HCT116 (cell line): ENCODE data around the gene FN3K. TPM values are rescaled to one million over a fixed set of nuclear protein-coding genes. Genes with fewer than 3 reads are reported as not detected.

Experiments used
- ATAC-seq: fragments of 200-7000 bp; cut with Tn5 transposase; 2 replicates; pipeline ENCODE4 v1.9.1; 2020; ENCODE audit warnings: mild to moderate bottlenecking, moderate library complexity
- BruUV-seq: library from RNA; stranded (reverse); fragments of 400-500 nt; replicated peaks from 2 replicates; lab custom pipeline; 2021; lab: Mats Ljungman, UMichigan
- CTCF ChIA-PET: fragments of 300-600 bp; sonication (Branson Sonifier 250); formaldehyde crosslinking; loops from one replicate; lab custom pipeline; 2021; ENCODE audit warnings: antibody characterized with exemption; lab: Charles Lee
- POLR2A ChIA-PET: fragments of 300-600, 350-600 bp; sonication (Branson Sonifier 250); formaldehyde crosslinking; loops from one replicate; lab custom pipeline; 2021; ENCODE audit warnings: antibody characterized with exemption; lab: Charles Lee
- RAD21 ChIA-PET, 2 experiments: fragments of 300-600 bp; sonication (Branson Sonifier 250); formaldehyde crosslinking; loops; one replicate each; lab custom pipeline; 2023; ENCODE audit warnings: low total read pairs in 2 of 2; ENCODE audit not compliant: uncharacterized antibody in 2 of 2, unreplicated experiment in 2 of 2, low non-redundant PET in 1 of 2; lab: Charles Lee
- DNase-seq: peaks from one replicate; pipeline ENCODE4 v3.0.0-alpha.2; 2010; ENCODE audit warnings: low read depth, low spot score
- H2AFZ ChIP-seq: fragments of 200-600 bp; shearing (Covaris generic), sonication (generic); 2 replicates; pipeline ENCODE4 v1.6.1; 2017; ENCODE audit warnings: low read depth, mixed run types, mixed read lengths, antibody characterized with exemption, low read length; ENCODE audit not compliant: poor library complexity, severe bottlenecking
- H3K27ac ChIP-seq: 2 replicates; pipeline ENCODE4 v1.5.1; 2012; ENCODE audit warnings: low read depth, low read length
- H3K27me3 ChIP-seq: fragments of 200-600 bp; sonication (generic); 2 replicates; pipeline ENCODE4 v1.6.1; 2016; ENCODE audit warnings: mixed run types, low read length, mixed read lengths; ENCODE audit not compliant: insufficient read depth
- H3K36me3 ChIP-seq, 2 experiments: fragments of 200-500 bp in 1 of 2; fragments of 200-600 bp in 1 of 2; sonication (Bioruptor generic) in 1 of 2; sonication (generic) in 1 of 2; 2 replicates each; pipeline versions ENCODE4 v1.5.1 to v1.6.1; 2014 to 2016; ENCODE audit warnings: low read length in 2 of 2, inconsistent platforms in 1 of 2, mixed read lengths in 1 of 2, mixed run types in 1 of 2; ENCODE audit not compliant: insufficient read depth in 2 of 2, control insufficient read depth in 1 of 2
- H3K4me1 ChIP-seq, 2 experiments: fragments of 200-600 bp in 1 of 2; sonication (generic) in 1 of 2; 2 replicates each; pipeline versions ENCODE4 v1.5.1 to v1.6.1; 2012 to 2017; ENCODE audit warnings: low read length in 2 of 2, inconsistent platforms in 1 of 2, mild to moderate bottlenecking in 1 of 2, mixed read lengths in 1 of 2, mixed run types in 1 of 2, moderate library complexity in 1 of 2; ENCODE audit not compliant: insufficient read depth in 2 of 2, control insufficient read depth in 1 of 2
- H3K4me2 ChIP-seq: fragments of 200-600 bp; sonication (generic); 2 replicates; pipeline ENCODE4 v1.6.1; 2017; ENCODE audit warnings: mixed run types, low read length, mixed read lengths
- H3K4me3 ChIP-seq, 2 experiments: fragments of 200-600 bp in 1 of 2; sonication (generic) in 1 of 2; replicated peaks in 1 of 2; 2 replicates each; pipeline ENCODE4 v1.5.1; 2011 to 2016; ENCODE audit warnings: low read length in 2 of 2, control low read depth in 1 of 2, low read depth in 1 of 2, mild to moderate bottlenecking in 1 of 2, mixed read lengths in 1 of 2, mixed run types in 1 of 2
- H3K79me2 ChIP-seq: fragments of 200-600 bp; sonication (generic); 2 replicates; pipeline ENCODE4 v1.6.1; 2017; ENCODE audit warnings: mild to moderate bottlenecking, mixed run types, low read length, moderate library complexity, mixed read lengths; ENCODE audit not compliant: insufficient read depth
- H3K9ac ChIP-seq: fragments of 200-600 bp; sonication (generic); 2 replicates; pipeline ENCODE4 v1.6.1; 2016; ENCODE audit warnings: low read length, mixed read lengths
- H3K9me2 ChIP-seq: fragments of 200-600 bp; sonication (generic), shearing (Covaris generic); 2 replicates; pipeline ENCODE4 v1.6.1; 2017; ENCODE audit warnings: mixed run types, mild to moderate bottlenecking, moderate library complexity; ENCODE audit not compliant: insufficient read depth
- H3K9me3 ChIP-seq, 2 experiments: fragments of 200-500 bp in 1 of 2; fragments of 200-600 bp in 1 of 2; sonication (Bioruptor generic) in 1 of 2; sonication (generic) in 1 of 2; 2 replicates each; pipeline ENCODE4 v1.6.1; 2014 to 2017; ENCODE audit warnings: low read length in 2 of 2, mixed read lengths in 2 of 2, inconsistent platforms in 1 of 2, low read depth in 1 of 2, mild to moderate bottlenecking in 1 of 2, mixed run types in 1 of 2, moderate library complexity in 1 of 2; ENCODE audit not compliant: control insufficient read depth in 1 of 2, insufficient read depth in 1 of 2
- H4K20me1 ChIP-seq: fragments of 200-600 bp; sonication (generic), shearing (Covaris generic); 2 replicates; pipeline ENCODE4 v1.6.1; 2017; ENCODE audit warnings: mixed run types, mild to moderate bottlenecking, moderate library complexity; ENCODE audit not compliant: insufficient read depth
- ATF3 ChIP-seq: IDR thresholded peaks from 2 replicates; pipeline ENCODE4 v1.6.1; 2012
- CBX3 ChIP-seq: IDR thresholded peaks from 2 replicates; pipeline ENCODE4 v1.6.1; 2012; ENCODE audit warnings: low read depth
- EGR1 ChIP-seq: IDR thresholded peaks from 2 replicates; pipeline ENCODE4 v1.6.1; 2012; ENCODE audit warnings: low read depth
- ELF1 ChIP-seq: IDR thresholded peaks from 2 replicates; pipeline ENCODE4 v1.6.1; 2012; ENCODE audit warnings: low read depth, borderline replicate concordance
- EZH2 ChIP-seq: fragments of 200-600 bp; sonication (generic); IDR thresholded peaks from 2 replicates; pipeline ENCODE4 v1.6.1; 2017; ENCODE audit warnings: antibody characterized with exemption, mixed run types
- EZH2phosphoT487 ChIP-seq: fragments of 200-600 bp; IDR thresholded peaks from 2 replicates; pipeline ENCODE4 v1.6.1; 2018; ENCODE audit warnings: antibody characterized with exemption, borderline replicate concordance
- FOSL1 ChIP-seq: IDR thresholded peaks from 2 replicates; pipeline ENCODE4 v1.6.1; 2012; ENCODE audit warnings: low read depth
- POLR2A ChIP-seq: IDR thresholded peaks from 2 replicates; pipeline ENCODE4 v1.7.0; 2011; ENCODE audit warnings: borderline replicate concordance; ENCODE audit not compliant: insufficient read depth, insufficient read length; ENCODE audit errors: extremely low read depth
- POLR2AphosphoS5 ChIP-seq: IDR thresholded peaks from 2 replicates; pipeline ENCODE4 v1.6.1; 2011; ENCODE audit warnings: mild to moderate bottlenecking, low read depth, low read length, moderate library complexity
- REST ChIP-seq: IDR thresholded peaks from 2 replicates; pipeline ENCODE4 v1.6.1; 2012; ENCODE audit warnings: low read depth
- SIN3A ChIP-seq: IDR thresholded peaks from 2 replicates; pipeline ENCODE4 v1.6.1; 2012; ENCODE audit warnings: low read depth
- SP1 ChIP-seq: IDR thresholded peaks from 2 replicates; pipeline ENCODE4 v1.6.1; 2012; ENCODE audit warnings: low read depth
- SRF ChIP-seq: IDR thresholded peaks from 2 replicates; pipeline ENCODE4 v1.6.1; 2012; ENCODE audit warnings: low read depth
- TCF7L2 ChIP-seq: IDR thresholded peaks from 2 replicates; pipeline ENCODE4 v1.7.0; 2011; ENCODE audit warnings: borderline replicate concordance, inconsistent platforms; ENCODE audit not compliant: insufficient read depth, insufficient read length; ENCODE audit errors: extremely low read depth
- YY1 ChIP-seq: IDR thresholded peaks from 2 replicates; pipeline ENCODE4 v1.6.1; 2011; ENCODE audit warnings: low read length, low read depth, moderate library complexity, mild to moderate bottlenecking; ENCODE audit not compliant: insufficient replicate concordance; ENCODE audit errors: extremely low read depth
- ZFX ChIP-seq: fragments of 450-650 bp; IDR thresholded peaks from 2 replicates; pipeline ENCODE4 v1.6.1; 2017
- ZNF274 ChIP-seq: fragments of 200-500 bp; sonication (Bioruptor generic); IDR thresholded peaks from 2 replicates; pipeline ENCODE4 v1.6.1; 2014; ENCODE audit warnings: mild to moderate bottlenecking, low read depth, low read length, inconsistent platforms
- intact Hi-C: fragments of 100-400 bp; cut with micrococcal nuclease; formaldehyde crosslinking; loops from 2 replicates; pipeline ENCODE4 v1.10.0; 2022
- total RNA-seq: library from RNA; stranded (reverse); gene quantifications from one replicate; pipeline ENCODE4 v1.2.1, GENCODE V29; 2021; ENCODE audit not compliant: unreplicated experiment
- TF ChIP-seq, protein P1 (sequence below): IDR thresholded peaks from 2 replicates; pipeline ENCODE4 v1.6.1; 2012

The FN3K gene
- total RNA-seq, 1 experiment from 2014 or later = 9.9 TPM

- BruUV-seq = no TSS peak
- ChIA-PET RAD21 (no interaction called here), POLR2A (no interaction called here), CTCF (no interaction called here)
- Histone ChIP-seq H3K4me1 (no peaks in the 10 kb centered on the region), H3K9me2 (no peaks in the 10 kb centered on the region), H4K20me1 (0 out of 2 replicates have a peak, but pooled peaks cover under 1% of the 10 kb centered on the region), H3K27ac (no peak overlapping the region), H2AFZ (no peak overlapping the region), H3K4me2 (no peak overlapping the region), H3K9ac (no peak overlapping the region), H3K36me3 (peaks cover 3 to 17% of the 10 kb centered on the region in 2 experiments; a peak in 2 of 4 replicates), H3K27me3 (no peaks in the 10 kb centered on the region), H3K4me3 (no peak overlapping the region), H3K79me2 (peaks cover 44% of the 10 kb centered on the region), H3K9me3 (no peaks in the 10 kb centered on the region)
- DNase-seq = no peak
- no peak for TF ChIP-seq YY1
- no peak for TF ChIP-seq ZNF274
- TF ChIP-seq CBX3 = no peak
- no peak for TF ChIP-seq TCF7L2
- TF ChIP-seq SIN3A = no peak
- TF ChIP-seq POLR2AphosphoS5 = no peak
- TF ChIP-seq ELF1 = no peak
- TF ChIP-seq EZH2 = no peak
- no peak for TF ChIP-seq ATF3
- TF ChIP-seq, protein P1, sequence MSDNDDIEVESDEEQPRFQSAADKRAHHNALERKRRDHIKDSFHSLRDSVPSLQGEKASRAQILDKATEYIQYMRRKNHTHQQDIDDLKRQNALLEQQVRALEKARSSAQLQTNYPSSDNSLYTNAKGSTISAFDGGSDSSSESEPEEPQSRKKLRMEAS = no peak
- no peak for TF ChIP-seq ZFX
- no peak for TF ChIP-seq REST
- TF ChIP-seq EZH2phosphoT487 = no peak
- TF ChIP-seq POLR2A = no peak
- TF ChIP-seq FOSL1 = no peak
- TF ChIP-seq SRF = no peak
- TF ChIP-seq SP1 = no peak
- TF ChIP-seq EGR1 = no peak
- intact Hi-C loops = no loop called here
- no peak for ATAC-seq
Measured at GRCh38 chr17:82797061-82797460, 61.6 kb downstream of the FN3K start.
